ENCODE measurements around the gene SYT7. TPM values are rescaled to one million over a fixed set of nuclear protein-coding genes. Genes with fewer than 3 reads are reported as not detected.
A peak's percentile ranks its signal among the peaks of the same experiment; 100 is the strongest.

The SYT7 gene
- total and polyA plus RNA-seq, 2 of the 8 experiments (the other 6 are each of a cell fraction or from before 2014, with no cell fraction given), result 9.6 to 10.5 TPM

DNA sequence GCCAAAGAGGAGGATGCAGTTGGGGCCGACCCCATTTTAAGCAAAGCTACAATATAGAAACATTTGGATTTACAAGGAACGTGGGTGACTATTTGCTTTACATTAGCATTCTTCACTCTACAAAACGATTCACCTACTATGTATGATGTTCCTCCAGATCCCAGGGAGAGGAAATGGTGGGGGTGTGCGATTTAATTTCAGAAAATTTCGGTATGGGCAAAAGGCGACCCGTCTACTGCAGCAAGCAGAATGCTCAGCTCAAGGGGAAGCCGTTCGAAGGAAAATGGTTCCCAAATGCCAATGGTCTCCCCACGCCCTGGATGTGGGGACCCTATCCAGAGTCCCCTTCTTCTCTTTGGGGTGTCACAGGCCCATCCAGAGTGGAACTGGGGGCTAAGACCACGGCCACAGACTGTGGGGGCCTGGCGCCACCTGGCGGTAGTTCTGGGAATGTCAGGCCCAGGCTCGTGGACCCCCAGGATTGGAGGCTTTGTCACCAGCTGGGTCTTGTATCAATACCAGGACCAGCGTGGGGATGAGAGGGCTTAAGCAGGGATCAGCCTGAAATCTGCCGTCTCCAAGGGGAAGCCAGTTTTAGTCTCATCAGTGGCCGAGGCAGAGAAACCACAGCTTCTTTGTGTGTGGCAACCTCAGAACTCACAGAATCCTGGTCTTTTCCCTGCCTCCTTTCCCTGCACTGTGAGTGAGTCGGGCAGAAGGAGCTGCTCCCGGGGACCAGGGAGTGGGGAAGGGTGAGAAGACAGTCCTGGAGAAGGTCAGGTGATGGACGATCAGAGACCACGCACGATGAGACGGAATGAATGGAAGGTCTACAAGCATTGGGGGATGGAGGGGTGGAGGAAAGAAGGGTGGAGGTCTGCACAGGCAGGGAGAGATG lies 64.0 kb downstream of the SYT7 start (continued):
- TF ChIP-seq, protein P1, sequence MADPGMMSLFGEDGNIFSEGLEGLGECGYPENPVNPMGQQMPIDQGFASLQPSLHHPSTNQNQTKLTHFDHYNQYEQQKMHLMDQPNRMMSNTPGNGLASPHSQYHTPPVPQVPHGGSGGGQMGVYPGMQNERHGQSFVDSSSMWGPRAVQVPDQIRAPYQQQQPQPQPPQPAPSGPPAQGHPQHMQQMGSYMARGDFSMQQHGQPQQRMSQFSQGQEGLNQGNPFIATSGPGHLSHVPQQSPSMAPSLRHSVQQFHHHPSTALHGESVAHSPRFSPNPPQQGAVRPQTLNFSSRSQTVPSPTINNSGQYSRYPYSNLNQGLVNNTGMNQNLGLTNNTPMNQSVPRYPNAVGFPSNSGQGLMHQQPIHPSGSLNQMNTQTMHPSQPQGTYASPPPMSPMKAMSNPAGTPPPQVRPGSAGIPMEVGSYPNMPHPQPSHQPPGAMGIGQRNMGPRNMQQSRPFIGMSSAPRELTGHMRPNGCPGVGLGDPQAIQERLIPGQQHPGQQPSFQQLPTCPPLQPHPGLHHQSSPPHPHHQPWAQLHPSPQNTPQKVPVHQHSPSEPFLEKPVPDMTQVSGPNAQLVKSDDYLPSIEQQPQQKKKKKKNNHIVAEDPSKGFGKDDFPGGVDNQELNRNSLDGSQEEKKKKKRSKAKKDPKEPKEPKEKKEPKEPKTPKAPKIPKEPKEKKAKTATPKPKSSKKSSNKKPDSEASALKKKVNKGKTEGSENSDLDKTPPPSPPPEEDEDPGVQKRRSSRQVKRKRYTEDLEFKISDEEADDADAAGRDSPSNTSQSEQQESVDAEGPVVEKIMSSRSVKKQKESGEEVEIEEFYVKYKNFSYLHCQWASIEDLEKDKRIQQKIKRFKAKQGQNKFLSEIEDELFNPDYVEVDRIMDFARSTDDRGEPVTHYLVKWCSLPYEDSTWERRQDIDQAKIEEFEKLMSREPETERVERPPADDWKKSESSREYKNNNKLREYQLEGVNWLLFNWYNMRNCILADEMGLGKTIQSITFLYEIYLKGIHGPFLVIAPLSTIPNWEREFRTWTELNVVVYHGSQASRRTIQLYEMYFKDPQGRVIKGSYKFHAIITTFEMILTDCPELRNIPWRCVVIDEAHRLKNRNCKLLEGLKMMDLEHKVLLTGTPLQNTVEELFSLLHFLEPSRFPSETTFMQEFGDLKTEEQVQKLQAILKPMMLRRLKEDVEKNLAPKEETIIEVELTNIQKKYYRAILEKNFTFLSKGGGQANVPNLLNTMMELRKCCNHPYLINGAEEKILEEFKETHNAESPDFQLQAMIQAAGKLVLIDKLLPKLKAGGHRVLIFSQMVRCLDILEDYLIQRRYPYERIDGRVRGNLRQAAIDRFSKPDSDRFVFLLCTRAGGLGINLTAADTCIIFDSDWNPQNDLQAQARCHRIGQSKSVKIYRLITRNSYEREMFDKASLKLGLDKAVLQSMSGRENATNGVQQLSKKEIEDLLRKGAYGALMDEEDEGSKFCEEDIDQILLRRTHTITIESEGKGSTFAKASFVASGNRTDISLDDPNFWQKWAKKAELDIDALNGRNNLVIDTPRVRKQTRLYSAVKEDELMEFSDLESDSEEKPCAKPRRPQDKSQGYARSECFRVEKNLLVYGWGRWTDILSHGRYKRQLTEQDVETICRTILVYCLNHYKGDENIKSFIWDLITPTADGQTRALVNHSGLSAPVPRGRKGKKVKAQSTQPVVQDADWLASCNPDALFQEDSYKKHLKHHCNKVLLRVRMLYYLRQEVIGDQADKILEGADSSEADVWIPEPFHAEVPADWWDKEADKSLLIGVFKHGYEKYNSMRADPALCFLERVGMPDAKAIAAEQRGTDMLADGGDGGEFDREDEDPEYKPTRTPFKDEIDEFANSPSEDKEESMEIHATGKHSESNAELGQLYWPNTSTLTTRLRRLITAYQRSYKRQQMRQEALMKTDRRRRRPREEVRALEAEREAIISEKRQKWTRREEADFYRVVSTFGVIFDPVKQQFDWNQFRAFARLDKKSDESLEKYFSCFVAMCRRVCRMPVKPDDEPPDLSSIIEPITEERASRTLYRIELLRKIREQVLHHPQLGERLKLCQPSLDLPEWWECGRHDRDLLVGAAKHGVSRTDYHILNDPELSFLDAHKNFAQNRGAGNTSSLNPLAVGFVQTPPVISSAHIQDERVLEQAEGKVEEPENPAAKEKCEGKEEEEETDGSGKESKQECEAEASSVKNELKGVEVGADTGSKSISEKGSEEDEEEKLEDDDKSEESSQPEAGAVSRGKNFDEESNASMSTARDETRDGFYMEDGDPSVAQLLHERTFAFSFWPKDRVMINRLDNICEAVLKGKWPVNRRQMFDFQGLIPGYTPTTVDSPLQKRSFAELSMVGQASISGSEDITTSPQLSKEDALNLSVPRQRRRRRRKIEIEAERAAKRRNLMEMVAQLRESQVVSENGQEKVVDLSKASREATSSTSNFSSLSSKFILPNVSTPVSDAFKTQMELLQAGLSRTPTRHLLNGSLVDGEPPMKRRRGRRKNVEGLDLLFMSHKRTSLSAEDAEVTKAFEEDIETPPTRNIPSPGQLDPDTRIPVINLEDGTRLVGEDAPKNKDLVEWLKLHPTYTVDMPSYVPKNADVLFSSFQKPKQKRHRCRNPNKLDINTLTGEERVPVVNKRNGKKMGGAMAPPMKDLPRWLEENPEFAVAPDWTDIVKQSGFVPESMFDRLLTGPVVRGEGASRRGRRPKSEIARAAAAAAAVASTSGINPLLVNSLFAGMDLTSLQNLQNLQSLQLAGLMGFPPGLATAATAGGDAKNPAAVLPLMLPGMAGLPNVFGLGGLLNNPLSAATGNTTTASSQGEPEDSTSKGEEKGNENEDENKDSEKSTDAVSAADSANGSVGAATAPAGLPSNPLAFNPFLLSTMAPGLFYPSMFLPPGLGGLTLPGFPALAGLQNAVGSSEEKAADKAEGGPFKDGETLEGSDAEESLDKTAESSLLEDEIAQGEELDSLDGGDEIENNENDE (IDR thresholded peaks at IDR 0.05; ENCODE audit: insufficient replicate concordance, low read length), result peak; percentile 35
- TF ChIP-seq CREB1 (IDR thresholded peaks at IDR 0.05), result no peak
- TF ChIP-seq TAF1 (IDR thresholded peaks at IDR 0.05; ENCODE audit: low read depth, low read length), result no peak

All from H1 (cell line).